Measurements from ENCODE around the gene GLYAT. TPM values are rescaled to one million over a fixed set of nuclear protein-coding genes. Genes with fewer than 3 reads are reported as not detected.

The GLYAT gene
- total RNA-seq, 1 experiment from 2014 or later = not detected

DNA sequence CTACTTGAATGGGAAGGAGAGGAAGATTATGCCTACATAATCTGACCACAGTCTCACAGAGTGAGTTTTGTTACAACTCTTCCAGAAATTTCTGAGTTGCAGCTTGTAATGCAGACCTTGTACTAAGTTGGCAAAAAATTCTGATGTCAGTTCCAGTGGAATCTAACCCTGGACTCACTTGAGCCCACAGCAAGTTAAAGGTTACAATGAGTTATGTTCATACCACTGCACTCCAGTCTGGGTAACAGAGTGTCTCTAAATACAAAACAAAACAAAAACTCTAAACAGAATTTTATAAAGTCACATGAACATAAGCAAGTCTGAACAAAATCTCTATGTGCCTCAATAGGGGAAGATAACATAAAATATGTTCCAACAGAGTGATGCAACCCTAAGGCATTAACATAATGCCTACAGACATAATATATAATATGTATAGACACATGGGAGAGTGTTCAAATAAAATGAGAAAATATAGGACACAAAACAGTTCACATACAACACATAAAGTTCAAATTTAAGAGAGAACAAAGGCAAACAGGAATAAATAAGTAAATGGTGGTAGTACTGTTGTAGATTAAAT lies 1.1 kb downstream of the GLYAT start:
- Histone ChIP-seq H3K36me3 (ENCODE audit: control insufficient read depth, insufficient read depth, low read length) (no peaks in the 10 kb centered on the region), H3K9me3 (ENCODE audit: control insufficient read depth, insufficient read depth, low read depth, low read length) (no peaks in the 10 kb centered on the region), H3K27me3 (ENCODE audit: control insufficient read depth, insufficient read depth, low read length) (0 out of 2 replicates have a peak, but pooled peaks cover 3% of the 10 kb centered on the region), H3K4me1 (ENCODE audit: control insufficient read depth, insufficient read depth, low read length) (no peaks in the 10 kb centered on the region), H3K27ac (ENCODE audit: low read length) (no peak overlapping the region), H3K4me3 (ENCODE audit: low read depth in 2 of 2, low read length in 2 of 2) (no peak overlapping the region)
- in situ Hi-C loops (cut with HindIII; ENCODE audit: low pct_unique_long_range_greater_than_20kb, low sequenced_read_pairs) (no loop called here), intact Hi-C loops (cut with micrococcal nuclease; ENCODE audit: unreplicated experiment) (no loop called here)
- POLR2A ChIA-PET = no interaction called here
- CTCF ChIA-PET = no interaction called here
- DNase-seq (ENCODE audit: low read depth, low spot score) (no peak), ATAC-seq (no peak)
- TF ChIP-seq TCF7L2 (IDR thresholded peaks at IDR 0.05; ENCODE audit: low read depth, low read length) (no peak), SIN3A (IDR thresholded peaks at IDR 0.05; ENCODE audit: borderline replicate concordance, insufficient read depth, low read depth, low read length) (no peak), POLR2AphosphoS5 (IDR thresholded peaks at IDR 0.05; ENCODE audit: low read depth, low read length) (no peak), CTCF (IDR thresholded peaks at IDR 0.05) (no peak)
- TF ChIP-seq, protein P1, sequence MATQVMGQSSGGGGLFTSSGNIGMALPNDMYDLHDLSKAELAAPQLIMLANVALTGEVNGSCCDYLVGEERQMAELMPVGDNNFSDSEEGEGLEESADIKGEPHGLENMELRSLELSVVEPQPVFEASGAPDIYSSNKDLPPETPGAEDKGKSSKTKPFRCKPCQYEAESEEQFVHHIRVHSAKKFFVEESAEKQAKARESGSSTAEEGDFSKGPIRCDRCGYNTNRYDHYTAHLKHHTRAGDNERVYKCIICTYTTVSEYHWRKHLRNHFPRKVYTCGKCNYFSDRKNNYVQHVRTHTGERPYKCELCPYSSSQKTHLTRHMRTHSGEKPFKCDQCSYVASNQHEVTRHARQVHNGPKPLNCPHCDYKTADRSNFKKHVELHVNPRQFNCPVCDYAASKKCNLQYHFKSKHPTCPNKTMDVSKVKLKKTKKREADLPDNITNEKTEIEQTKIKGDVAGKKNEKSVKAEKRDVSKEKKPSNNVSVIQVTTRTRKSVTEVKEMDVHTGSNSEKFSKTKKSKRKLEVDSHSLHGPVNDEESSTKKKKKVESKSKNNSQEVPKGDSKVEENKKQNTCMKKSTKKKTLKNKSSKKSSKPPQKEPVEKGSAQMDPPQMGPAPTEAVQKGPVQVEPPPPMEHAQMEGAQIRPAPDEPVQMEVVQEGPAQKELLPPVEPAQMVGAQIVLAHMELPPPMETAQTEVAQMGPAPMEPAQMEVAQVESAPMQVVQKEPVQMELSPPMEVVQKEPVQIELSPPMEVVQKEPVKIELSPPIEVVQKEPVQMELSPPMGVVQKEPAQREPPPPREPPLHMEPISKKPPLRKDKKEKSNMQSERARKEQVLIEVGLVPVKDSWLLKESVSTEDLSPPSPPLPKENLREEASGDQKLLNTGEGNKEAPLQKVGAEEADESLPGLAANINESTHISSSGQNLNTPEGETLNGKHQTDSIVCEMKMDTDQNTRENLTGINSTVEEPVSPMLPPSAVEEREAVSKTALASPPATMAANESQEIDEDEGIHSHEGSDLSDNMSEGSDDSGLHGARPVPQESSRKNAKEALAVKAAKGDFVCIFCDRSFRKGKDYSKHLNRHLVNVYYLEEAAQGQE (IDR thresholded peaks at IDR 0.05; ENCODE audit: insufficient read depth in 1 of 2, low read depth in 2 of 2, low read length in 1 of 2) = no peak
- BruUV-seq (replicated peaks) = no TSS peak

DNA sequence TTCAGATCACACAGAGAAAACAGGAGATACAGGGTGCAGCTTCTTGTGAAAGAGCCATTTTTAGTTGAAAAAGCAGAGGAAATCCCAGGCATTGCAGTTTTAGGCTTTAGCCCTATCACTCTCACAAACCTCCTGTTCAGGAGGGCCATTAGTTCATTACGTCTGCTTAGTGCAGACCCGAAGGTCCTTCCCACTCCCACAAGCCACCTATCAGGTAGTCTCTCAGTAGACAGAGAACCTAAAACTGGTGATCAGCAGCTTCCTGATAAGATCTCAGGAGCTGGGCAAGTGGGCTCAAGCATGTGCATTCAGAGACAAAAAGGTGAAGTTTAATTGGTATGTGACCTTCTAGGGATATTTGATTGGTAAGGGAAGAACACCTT lies 4.3 kb downstream of the GLYAT start:
- in situ Hi-C loops (cut with HindIII; ENCODE audit: low pct_unique_long_range_greater_than_20kb, low sequenced_read_pairs) (no loop called here), intact Hi-C loops (cut with micrococcal nuclease; ENCODE audit: unreplicated experiment) (no loop called here)
- Histone ChIP-seq H3K36me3 (ENCODE audit: control insufficient read depth, insufficient read depth, low read length) (no peaks in the 10 kb centered on the region), H3K4me1 (ENCODE audit: control insufficient read depth, insufficient read depth, low read length) (no peaks in the 10 kb centered on the region), H3K4me3 (ENCODE audit: low read depth in 2 of 2, low read length in 2 of 2) (no peak overlapping the region), H3K27me3 (ENCODE audit: control insufficient read depth, insufficient read depth, low read length) (no peaks in the 10 kb centered on the region), H3K27ac (ENCODE audit: low read length) (no peak overlapping the region), H3K9me3 (ENCODE audit: control insufficient read depth, insufficient read depth, low read depth, low read length) (no peaks in the 10 kb centered on the region)
- CTCF ChIA-PET = interaction anchor here (0.6 kb wide), 1 partner anchor 444 kb away, joined by 7 read pairs; the partner anchor contains the start of gene DTX4
- ATAC-seq (no peak), DNase-seq (ENCODE audit: low read depth, low spot score) (no peak)
- TF ChIP-seq SIN3A (IDR thresholded peaks at IDR 0.05; ENCODE audit: borderline replicate concordance, insufficient read depth, low read depth, low read length) (no peak), CTCF (IDR thresholded peaks at IDR 0.05) (no peak), TCF7L2 (IDR thresholded peaks at IDR 0.05; ENCODE audit: low read depth, low read length) (no peak), POLR2AphosphoS5 (IDR thresholded peaks at IDR 0.05; ENCODE audit: low read depth, low read length) (no peak)
- TF ChIP-seq, protein P1 (IDR thresholded peaks at IDR 0.05; ENCODE audit: insufficient read depth in 1 of 2, low read depth in 2 of 2, low read length in 1 of 2) = no peak
- POLR2A ChIA-PET = no interaction called here
- BruUV-seq (replicated peaks) = no TSS peak
